Natural killer cell (primary cell): ENCODE results near the gene LBH. TPM values are rescaled to one million over a fixed set of nuclear protein-coding genes. Genes with fewer than 3 reads are reported as not detected.
A peak's percentile ranks its signal among the peaks of the same experiment; 100 is the strongest.

Experiments used
- ATAC-seq, 3 donors: fragments of 150-1000 bp in 2 of 3; fragments of 200-7000 bp in 1 of 3; cut with Tn5 transposase; 1 replicate in 1 of 3; 2 replicates in 2 of 3; pipeline ENCODE4 v1.10.0; 2021; ENCODE audit warnings: mild to moderate bottlenecking in 2 of 3, moderate library complexity in 2 of 3
- DNase-seq, 2 donors: peaks; one replicate each; pipeline versions ENCODE4 v3.0.0 to v3.0.0-alpha.2; 2013 to 2021; ENCODE audit warnings: mixed read lengths in 1 of 2
- H3K27ac ChIP-seq: one replicate; pipeline ENCODE4 v1.5.1; 2013; ENCODE audit warnings: mild to moderate bottlenecking, low read length
- H3K27me3 ChIP-seq: one replicate; pipeline ENCODE4 v1.6.1; 2013; ENCODE audit warnings: low read length; ENCODE audit not compliant: control insufficient read depth, insufficient read depth
- H3K36me3 ChIP-seq: one replicate; pipeline ENCODE4 v1.6.1; 2013; ENCODE audit warnings: low read length; ENCODE audit not compliant: control insufficient read depth, insufficient read depth
- H3K4me1 ChIP-seq: one replicate; pipeline ENCODE4 v1.6.1; 2013; ENCODE audit warnings: low read length; ENCODE audit not compliant: control insufficient read depth, insufficient read depth
- H3K4me3 ChIP-seq: one replicate; pipeline ENCODE4 v1.5.1; 2013; ENCODE audit warnings: low read length
- H3K9me3 ChIP-seq: one replicate; pipeline ENCODE4 v1.6.1; 2013; ENCODE audit warnings: low read length; ENCODE audit not compliant: control insufficient read depth, insufficient read depth
- H3K27ac Mint-ChIP-seq, 2 donors: one replicate each; pipeline ENCODE4 v1.8.0; 2022; ENCODE audit warnings: mild to moderate bottlenecking in 2 of 2, mixed read lengths in 2 of 2, moderate library complexity in 1 of 2
- H3K27me3 Mint-ChIP-seq, 2 donors: one replicate each; pipeline ENCODE4 v1.8.0; 2022; ENCODE audit warnings: low read depth in 2 of 2, mixed read lengths in 2 of 2
- H3K36me3 Mint-ChIP-seq: one replicate; pipeline ENCODE4 v1.8.0; 2022; ENCODE audit warnings: mixed read lengths
- H3K4me1 Mint-ChIP-seq, 2 donors: one replicate each; pipeline ENCODE4 v1.8.0; 2022; ENCODE audit warnings: mixed read lengths in 2 of 2
- H3K4me3 Mint-ChIP-seq: one replicate; pipeline ENCODE4 v1.8.0; 2022; ENCODE audit warnings: mild to moderate bottlenecking, moderate library complexity, mixed read lengths
- H3K9me3 Mint-ChIP-seq, 2 donors: one replicate each; pipeline ENCODE4 v1.8.0; 2022; ENCODE audit warnings: mixed read lengths in 2 of 2
- CTCF ChIP-seq: fragments of 200-600 bp; IDR thresholded peaks from one replicate; pipeline ENCODE4 v1.8.0; 2022; ENCODE audit warnings: antibody characterized with exemption
- WGBS: methylation state at CpG from one replicate; pipeline ENCODE4 v1.1.7; 2013; ENCODE audit warnings: missing lambda C conversion rate; ENCODE audit not compliant: insufficient coverage; 5-methylcytosine and 5-hydroxymethylcytosine counted together
- intact Hi-C: fragments of 100-400 bp; cut with micrococcal nuclease; formaldehyde crosslinking; loops from one replicate; pipeline ENCODE4 v1.14.2; 2022
- total RNA-seq, 4 donors: library from RNA; stranded (reverse); fragments of 120-200 nt in 1 of 4; gene quantifications; one replicate each; pipeline versions ENCODE4 v1.2.3 to v1.2.4, GENCODE V29; 2013 to 2022

Gene LBH
- total RNA-seq, 3 donors from 2014 or later (not counting 1 experiment from before 2014, with no cell fraction given), result 157 to 197 (median 158) TPM

- Mint-ChIP-seq H3K9me3 (no peaks in the 10 kb centered on the region), H3K36me3 (no peaks in the 10 kb centered on the region), H3K27ac (no peak overlapping the region), H3K4me3 (no peak overlapping the region), H3K27me3 (no peaks in the 10 kb centered on the region), H3K4me1 (peaks cover 44 to 45% of the 10 kb centered on the region in 2 donors)
- ATAC-seq, result no peak
- no peak for TF ChIP-seq CTCF
- no peaks in the 10 kb centered on the region for H3K27me3 ChIP-seq
- peaks cover 37% of the 10 kb centered on the region for H3K4me1 ChIP-seq
- H3K27ac ChIP-seq, result no peak overlapping the region
- DNase-seq, result no peak
- H3K36me3 ChIP-seq, result no peaks in the 10 kb centered on the region
- no peak overlapping the region for H3K4me3 ChIP-seq
- WGBS, result 95% methylated on average over 13 of the region's 13 CpGs
- intact Hi-C loops, result loop anchor here (10.0 kb wide), 1 partner anchor 1205 kb away; no protein-coding TSS in a partner anchor
- no peaks in the 10 kb centered on the region for H3K9me3 ChIP-seq
Observed at GRCh38 chr2:30219886-30220875, 11.2 kb upstream of the LBH start.

DNA sequence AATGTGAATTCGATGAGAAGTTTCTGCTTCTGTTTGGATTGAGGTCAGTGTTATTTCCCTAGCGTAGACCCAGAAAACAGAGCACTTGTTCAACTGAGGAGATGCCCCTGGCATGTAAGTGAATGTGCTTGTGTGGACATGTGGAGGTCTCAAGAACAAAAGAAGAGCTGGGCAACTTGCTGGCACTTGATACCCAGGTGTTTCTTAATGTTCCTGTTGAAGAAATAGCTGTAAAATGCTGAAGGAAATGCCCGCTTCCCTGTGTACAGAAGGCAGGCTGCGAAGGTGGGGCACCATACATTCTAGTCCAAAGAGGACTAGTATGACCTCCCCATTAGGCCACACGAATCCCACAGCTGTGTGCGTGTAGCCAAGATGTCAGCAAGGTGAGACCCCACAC is 9.8 kb upstream of the LBH start:
- Mint-ChIP-seq H3K27ac (peak overlapping the region; percentile 87 to 100), H3K36me3 (no peaks in the 10 kb centered on the region), H3K4me3 (no peak overlapping the region), H3K4me1 (peaks cover 58% of the 10 kb centered on the region in 2 donors), H3K9me3 (no peaks in the 10 kb centered on the region), H3K27me3 (no peaks in the 10 kb centered on the region)
- no peak for ATAC-seq
- Histone ChIP-seq H3K9me3 (no peaks in the 10 kb centered on the region), H3K27ac (peak overlapping the region; percentile 97), H3K4me3 (no peak overlapping the region), H3K4me1 (peaks cover 50% of the 10 kb centered on the region), H3K27me3 (no peaks in the 10 kb centered on the region), H3K36me3 (no peaks in the 10 kb centered on the region)
- no peak for TF ChIP-seq CTCF
- WGBS, result 96% methylated on average over 5 of the region's 6 CpGs
- intact Hi-C loops, result loop anchor here (10.0 kb wide), 1 partner anchor 1207 kb away; no protein-coding TSS in a partner anchor
- DNase-seq, result no peak

- Histone ChIP-seq H3K9me3 (no peaks in the 10 kb centered on the region), H3K27ac (peak overlapping the region; percentile 97), H3K4me1 (peaks cover 55% of the 10 kb centered on the region), H3K27me3 (no peaks in the 10 kb centered on the region), H3K36me3 (no peaks in the 10 kb centered on the region), H3K4me3 (no peak overlapping the region)
- H3K27me3 Mint-ChIP-seq, result no peaks in the 10 kb centered on the region
- intact Hi-C loops, result loop anchor here (10.0 kb wide), 1 partner anchor 1207 kb away; no protein-coding TSS in a partner anchor
- no peaks in the 10 kb centered on the region for H3K36me3 Mint-ChIP-seq
- H3K9me3 Mint-ChIP-seq, result no peaks in the 10 kb centered on the region
- H3K4me3 Mint-ChIP-seq, result peak overlapping the region; percentile 56
- H3K27ac Mint-ChIP-seq, result peak overlapping the region; percentile 87 to 100
- 44% methylated on average over 2 of the region's 2 CpGs for WGBS
- DNase-seq (no peak), ATAC-seq (no peak)
- peaks cover 62 to 63% of the 10 kb centered on the region in 2 donors for H3K4me1 Mint-ChIP-seq
- no peak for TF ChIP-seq CTCF
Observed at GRCh38 chr2:30222031-30222430, 9.3 kb upstream of the LBH start.
